Psoas muscle (tissue), 8 donors: ENCODE results near the gene SDF4. TPM values are rescaled to one million over a fixed set of nuclear protein-coding genes. Genes with fewer than 3 reads are reported as not detected.

ENCODE experiments used
- ATAC-seq, 4 donors: fragments of 200-7000 bp; cut with Tn5 transposase; one replicate each; pipeline ENCODE4 v1.9.1; 2020; ENCODE audit warnings: moderate library complexity in 3 of 4, mild to moderate bottlenecking in 2 of 4
- DNase-seq, 2 donors: peaks; one replicate each; pipeline ENCODE4 v3.0.0-alpha.2; 2020
- H3K27ac ChIP-seq: fragments of 200-600 bp; one replicate; pipeline ENCODE4 v1.8.0; 2022
- H3K27me3 ChIP-seq, 3 donors: fragments of 200-600 bp in 1 of 3; one replicate each; pipeline versions ENCODE4 v1.6.1 to v1.8.0; 2013 to 2022; ENCODE audit warnings: low read length in 2 of 3, mild to moderate bottlenecking in 2 of 3, moderate library complexity in 1 of 3; ENCODE audit not compliant: insufficient read depth in 3 of 3
- H3K36me3 ChIP-seq, 2 donors: fragments of 200-600 bp in 1 of 2; one replicate each; pipeline versions ENCODE4 v1.6.1 to v1.8.0; 2013 to 2022; ENCODE audit warnings: low read depth in 1 of 2, mild to moderate bottlenecking in 1 of 2, moderate library complexity in 1 of 2; ENCODE audit not compliant: insufficient read depth in 1 of 2
- H3K4me1 ChIP-seq: fragments of 200-600 bp; one replicate; pipeline ENCODE4 v1.8.0; 2022
- H3K4me3 ChIP-seq: fragments of 200-600 bp; one replicate; pipeline ENCODE4 v1.8.0; 2022; ENCODE audit warnings: mild to moderate bottlenecking
- H3K9me3 ChIP-seq: fragments of 200-600 bp; one replicate; pipeline ENCODE4 v1.8.0; 2022
- CTCF ChIP-seq: fragments of 200-600 bp; IDR thresholded peaks from one replicate; pipeline ENCODE4 v1.8.0; 2022; ENCODE audit warnings: antibody characterized with exemption
- WGBS, 3 donors: extraction: QIAGEN DNeasy Blood & Tissue Kit; methylation state at CpG; one replicate each; pipeline versions ENCODE4 v1.1.6 to v1.1.7; 2013; 5-methylcytosine and 5-hydroxymethylcytosine counted together
- intact Hi-C, 2 donors: fragments of 100-400 bp; cut with DNase I; formaldehyde crosslinking; loops; one replicate each; pipeline versions ENCODE4 v1.11.0 to v1.14.2; 2022
- polyA plus RNA-seq, 3 donors: library from polyadenylated mRNA; stranded (reverse); fragments of 200-250 nt; gene quantifications; one replicate each; pipeline ENCODE4 v1.2.3, GENCODE V29; 2013
- total RNA-seq, 4 donors: library from RNA; stranded (reverse); fragmentation: NEBNext Ultra II Directional in 2 of 4; extraction: Animal tissue kit (Norgen Biotek cat#: 25700) in 2 of 4; gene quantifications; one replicate each; pipeline versions ENCODE4 v1.2.1 to v1.2.4, GENCODE V29; 2021 to 2023
- donor health status: healthy with polysubstance abuse.
- donor health status: DM: no; HTN: no; CAD: no; lungs with moderate emphysema.
- donor health status: Bipolar disorder and iron deficiency.
- donor health status: healthy.
- donor health status: DM: yes; HTN: yes; CAD: no.
- donor health status: DM: no; HTN: no; CAD: no.
- donor health status: DM: no; HTN: no; CAD: no.
- donor health status: DM: yes; HTN: yes; CAD: no.

SDF4 gene
- total and polyA plus RNA-seq, 7 donors: 67.5 to 129 (median 85.9) TPM

- no peak for TF ChIP-seq CTCF
- Histone ChIP-seq H3K4me3 (no peak overlapping the region), H3K36me3 (peaks cover 0 to 64% of the 10 kb centered on the region in 2 donors), H3K4me1 (peaks cover 34% of the 10 kb centered on the region), H3K9me3 (no peaks in the 10 kb centered on the region), H3K27me3 (no peaks in the 10 kb centered on the region), H3K27ac (no peak overlapping the region)
- ATAC-seq (no peak), DNase-seq (no peak)
- 90 to 95% (median 92%) methylated on average over 39 of the region's 39 CpGs for WGBS, 3 donors
- intact Hi-C loops: no loop called here
These were observed 35.9 kb upstream of the SDF4 start for GRCh38 chr1:1267488-1268283.

GRCh38 chr1:1264868-1265272 lies 33.1 kb upstream of the SDF4 start:
- 77 to 83% (median 83%) methylated on average over 10 of the region's 10 CpGs for WGBS, 3 donors
- peak in 3 of 4 donors; percentile 22 to 25 (median 24) for ATAC-seq
- H3K4me3 ChIP-seq: no peak overlapping the region
- H3K4me1 ChIP-seq: peaks cover 6% of the 10 kb centered on the region
- intact Hi-C loops: no loop called here
- no peak overlapping the region for H3K27ac ChIP-seq
- no peaks in the 10 kb centered on the region for H3K9me3 ChIP-seq
- H3K27me3 ChIP-seq: no peaks in the 10 kb centered on the region
- no peak for DNase-seq
- H3K36me3 ChIP-seq: peaks cover 0 to 85% of the 10 kb centered on the region in 2 donors
- TF ChIP-seq CTCF: no peak

DNA sequence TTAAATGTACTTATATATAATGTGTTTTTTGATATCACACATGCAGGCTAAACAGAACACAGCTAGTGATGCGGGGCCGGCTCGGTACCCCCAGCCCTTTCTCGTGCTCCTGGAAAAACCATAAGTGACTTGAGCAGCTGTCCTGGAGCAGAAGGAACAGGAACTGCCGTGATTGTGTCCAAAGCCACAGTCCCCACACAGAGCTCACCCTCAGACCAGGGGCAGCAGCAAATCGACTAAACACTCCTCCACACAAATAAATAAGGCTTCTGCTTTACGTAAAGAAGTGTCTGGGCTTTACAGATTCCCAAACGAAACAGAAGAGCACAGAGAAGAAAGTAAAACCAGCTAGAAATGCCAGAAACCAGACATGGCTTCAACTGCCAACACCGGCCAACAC lies 32.2 kb upstream of the SDF4 start:
- intact Hi-C loops: no loop called here
- no peaks in the 10 kb centered on the region for H3K4me1 ChIP-seq
- no peaks in the 10 kb centered on the region for H3K27me3 ChIP-seq
- H3K9me3 ChIP-seq: no peaks in the 10 kb centered on the region
- peaks cover 0 to 93% of the 10 kb centered on the region in 2 donors for H3K36me3 ChIP-seq
- WGBS, 3 donors: 75 to 81% (median 79%) methylated on average over 9 of the region's 9 CpGs
- DNase-seq (no peak), ATAC-seq (no peak)
- no peak overlapping the region for H3K4me3 ChIP-seq
- no peak overlapping the region for H3K27ac ChIP-seq
- no peak for TF ChIP-seq CTCF

GRCh38 chr1:1262758-1263157 lies 31.0 kb upstream of the SDF4 start:
- Histone ChIP-seq H3K4me1 (no peaks in the 10 kb centered on the region), H3K36me3 (peaks cover 0 to 90% of the 10 kb centered on the region in 2 donors), H3K27me3 (no peaks in the 10 kb centered on the region), H3K9me3 (no peaks in the 10 kb centered on the region), H3K4me3 (no peak overlapping the region), H3K27ac (no peak overlapping the region)
- intact Hi-C loops: no loop called here
- DNase-seq (no peak), ATAC-seq (no peak)
- 95 to 99% (median 98%) methylated on average over 8 of the region's 8 CpGs for WGBS, 3 donors
- TF ChIP-seq CTCF: no peak

DNA sequence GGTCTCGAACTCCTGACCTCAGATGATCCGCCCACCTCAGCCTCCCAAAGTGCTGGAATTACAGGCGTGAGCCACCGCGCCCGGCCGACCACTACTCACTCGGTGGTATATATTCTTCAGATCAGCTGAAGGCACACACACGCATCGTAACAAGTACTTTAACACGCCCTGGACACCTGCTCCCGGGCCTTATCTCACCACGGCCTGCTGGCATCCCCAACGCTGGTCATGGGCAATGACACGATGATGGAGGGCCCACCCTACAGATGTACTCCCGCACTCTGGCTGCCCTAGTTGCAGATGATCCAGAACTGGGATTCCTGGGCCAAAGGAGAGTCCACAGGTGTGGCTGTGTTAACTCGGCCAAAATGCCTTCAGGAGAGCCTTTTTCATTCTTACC lies 30.3 kb upstream of the SDF4 start:
- Histone ChIP-seq H3K36me3 (peaks cover 0 to 83% of the 10 kb centered on the region in 2 donors), H3K4me3 (no peak overlapping the region), H3K27me3 (no peaks in the 10 kb centered on the region), H3K27ac (no peak overlapping the region), H3K9me3 (no peaks in the 10 kb centered on the region), H3K4me1 (no peaks in the 10 kb centered on the region)
- TF ChIP-seq CTCF: no peak
- intact Hi-C loops: no loop called here
- 93 to 95% (median 95%) methylated on average over 17 of the region's 17 CpGs for WGBS, 3 donors
- no peak for DNase-seq
- no peak for ATAC-seq
